ENCODE measurements around the gene RNF227. TPM values are rescaled to one million over a fixed set of nuclear protein-coding genes. Genes with fewer than 3 reads are reported as not detected.
"Not testable (repeated sequence)": the region's sequence is repeated elsewhere in the genome, so short reads cannot be mapped to it uniquely, and the experiment has no call there.

RNF227 gene
- total and polyA plus RNA-seq, 8 donors: 1.0 to 9.3 (median 3.4) TPM; not detected in 1

- Histone ChIP-seq H3K9me3 (no peaks in the 10 kb centered on the region), H3K36me3 (peaks cover 4 to 60% (median 48%) of the 10 kb centered on the region in 4 donors), H3K4me3 (no peak overlapping the region), H3K4me1 (peaks cover 0 to 13% (median 1%) of the 10 kb centered on the region in 4 donors), H3K27ac (no peak overlapping the region), H3K27me3 (no peaks in the 10 kb centered on the region)
- TF ChIP-seq EP300 (IDR thresholded peaks at IDR 0.05) (no peak), POLR2AphosphoS5 (IDR thresholded peaks at IDR 0.05) (no peak), POLR2A (IDR thresholded peaks at IDR 0.05) (no peak)
- TF ChIP-seq, protein P1, sequence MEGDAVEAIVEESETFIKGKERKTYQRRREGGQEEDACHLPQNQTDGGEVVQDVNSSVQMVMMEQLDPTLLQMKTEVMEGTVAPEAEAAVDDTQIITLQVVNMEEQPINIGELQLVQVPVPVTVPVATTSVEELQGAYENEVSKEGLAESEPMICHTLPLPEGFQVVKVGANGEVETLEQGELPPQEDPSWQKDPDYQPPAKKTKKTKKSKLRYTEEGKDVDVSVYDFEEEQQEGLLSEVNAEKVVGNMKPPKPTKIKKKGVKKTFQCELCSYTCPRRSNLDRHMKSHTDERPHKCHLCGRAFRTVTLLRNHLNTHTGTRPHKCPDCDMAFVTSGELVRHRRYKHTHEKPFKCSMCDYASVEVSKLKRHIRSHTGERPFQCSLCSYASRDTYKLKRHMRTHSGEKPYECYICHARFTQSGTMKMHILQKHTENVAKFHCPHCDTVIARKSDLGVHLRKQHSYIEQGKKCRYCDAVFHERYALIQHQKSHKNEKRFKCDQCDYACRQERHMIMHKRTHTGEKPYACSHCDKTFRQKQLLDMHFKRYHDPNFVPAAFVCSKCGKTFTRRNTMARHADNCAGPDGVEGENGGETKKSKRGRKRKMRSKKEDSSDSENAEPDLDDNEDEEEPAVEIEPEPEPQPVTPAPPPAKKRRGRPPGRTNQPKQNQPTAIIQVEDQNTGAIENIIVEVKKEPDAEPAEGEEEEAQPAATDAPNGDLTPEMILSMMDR (IDR thresholded peaks at IDR 0.05): no peak
- no peak for DNase-seq
- intact Hi-C loops (cut with DNase I; ENCODE audit: low total_unique reads): no loop called here
- WGBS, 5 donors: 80 to 94% (median 88%) methylated on average over 2 of the region's 2 CpGs
Measured at GRCh38 chr17:7875804-7876370, 40.2 kb downstream of the RNF227 start.

- DNase-seq: peak in 1 of 2 donors; percentile 7
- H3K9me3 ChIP-seq: no peaks in the 10 kb centered on the region
- intact Hi-C loops (cut with DNase I; ENCODE audit: low total_unique reads): no loop called here
- 59 to 71% (median 69%) methylated on average over 4 of the region's 4 CpGs for WGBS, 5 donors
- H3K27ac ChIP-seq: no peak overlapping the region
- no peak overlapping the region for H3K4me3 ChIP-seq
- no peaks in the 10 kb centered on the region for H3K27me3 ChIP-seq
- peaks cover 0 to 9% (median 0%) of the 10 kb centered on the region in 4 donors for H3K4me1 ChIP-seq
- TF ChIP-seq POLR2A (IDR thresholded peaks at IDR 0.05) (no peak), EP300 (IDR thresholded peaks at IDR 0.05) (no peak), POLR2AphosphoS5 (IDR thresholded peaks at IDR 0.05) (no peak)
- TF ChIP-seq, protein P1 (IDR thresholded peaks at IDR 0.05): no peak
- peaks cover 0 to 48% (median 31%) of the 10 kb centered on the region in 4 donors for H3K36me3 ChIP-seq
Measured at GRCh38 chr17:7873051-7873450, 43.0 kb downstream of the RNF227 start.

- peaks cover 0 to 25% (median 15%) of the 10 kb centered on the region in 4 donors for H3K36me3 ChIP-seq
- H3K4me3 ChIP-seq: no peak overlapping the region
- intact Hi-C loops (cut with DNase I; ENCODE audit: low total_unique reads): no loop called here
- TF ChIP-seq, protein P1 (IDR thresholded peaks at IDR 0.05): no peak
- H3K9me3 ChIP-seq: no peaks in the 10 kb centered on the region
- peaks cover 3 to 30% (median 15%) of the 10 kb centered on the region in 4 donors for H3K4me1 ChIP-seq
- peak in 1 of 2 donors; percentile 7 for DNase-seq
- 73 to 84% (median 75%) methylated on average over 5 of the region's 5 CpGs for WGBS, 5 donors
- H3K27me3 ChIP-seq: no peaks in the 10 kb centered on the region
- H3K27ac ChIP-seq: no peak overlapping the region
Measured at GRCh38 chr17:7867881-7868329, 48.2 kb downstream of the RNF227 start.

GRCh38 chr17:7864995-7865650, 51.0 kb downstream of the RNF227 start:
- TF ChIP-seq POLR2AphosphoS5 (IDR thresholded peaks at IDR 0.05): no peak
- TF ChIP-seq, protein P1 (IDR thresholded peaks at IDR 0.05): no peak
- no peak for TF ChIP-seq POLR2A (IDR thresholded peaks at IDR 0.05)
- no peak for TF ChIP-seq EP300 (IDR thresholded peaks at IDR 0.05)
- no peak overlapping the region for H3K4me3 ChIP-seq

DNA sequence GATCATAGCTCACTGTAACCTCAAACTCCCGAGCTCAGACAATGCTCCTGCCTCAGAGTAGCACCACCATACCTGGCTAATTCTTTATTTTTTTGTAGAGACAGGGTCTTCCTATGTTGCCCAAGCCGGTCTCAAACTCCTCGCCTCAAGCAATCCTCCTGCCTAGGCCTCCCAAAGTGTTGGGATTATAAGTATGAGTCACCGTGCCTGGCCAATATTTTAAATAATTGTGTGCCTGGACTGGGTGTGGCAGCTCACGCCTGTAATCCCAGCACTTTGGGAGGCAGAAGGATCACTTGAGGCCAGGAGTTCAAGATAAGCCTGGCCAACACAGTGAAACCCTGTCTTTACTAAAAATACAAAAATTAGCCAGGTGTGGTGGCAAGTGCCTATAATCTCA, 51.7 kb downstream of the RNF227 start:
- intact Hi-C loops (cut with DNase I; ENCODE audit: low total_unique reads); DNase-seq; H3K9me3 ChIP-seq; H3K27me3 ChIP-seq; H3K4me3 ChIP-seq; H3K27ac ChIP-seq: not testable (repeated sequence)
- Histone ChIP-seq H3K36me3 (peaks cover 0 to 32% (median 15%) of the 10 kb centered on the region in 4 donors), H3K4me1 (peaks cover 6 to 34% (median 19%) of the 10 kb centered on the region in 4 donors)
- WGBS, 5 donors: 55 to 72% (median 64%) methylated on average over 5 of the region's 5 CpGs

More at GRCh38 chr17:7864995-7865650, 51.0 kb downstream of the RNF227 start:
- Histone ChIP-seq H3K4me1 (peaks cover 6 to 34% (median 19%) of the 10 kb centered on the region in 4 donors), H3K36me3 (peaks cover 0 to 31% (median 18%) of the 10 kb centered on the region in 4 donors), H3K27ac (no peak overlapping the region), H3K9me3 (no peaks in the 10 kb centered on the region), H3K27me3 (no peaks in the 10 kb centered on the region)
- intact Hi-C loops (cut with DNase I; ENCODE audit: low total_unique reads): no loop called here
- 88 to 92% (median 91%) methylated on average over 5 of the region's 5 CpGs for WGBS, 5 donors
- DNase-seq: peak in 1 of 2 donors; percentile 1

All from stomach (tissue), 9 donors.